IMR-90 (cell line): ENCODE results near the gene C15orf62.

Source experiments
- CEBPB ChIP-seq: IDR thresholded peaks from 2 replicates; pipeline ENCODE4 v1.6.1; 2012; ENCODE audit warnings: low read depth, low read length, improper control_type of control experiment
- CHD1 ChIP-seq: IDR thresholded peaks from 2 replicates; pipeline ENCODE4 v1.6.1; 2012; ENCODE audit warnings: low read depth, low read length, improper control_type of control experiment
- CTCF ChIP-seq: conservative IDR thresholded peaks from 2 replicates; pipeline ENCODE4 v1.5.1; 2012; ENCODE audit warnings: mild to moderate bottlenecking, low read depth, low read length, improper control_type of control experiment
- FOS ChIP-seq: fragments of 150-350 bp; IDR thresholded peaks from 2 replicates; pipeline ENCODE4 v1.6.1; 2016; ENCODE audit warnings: low read depth, low read length
- MAFK ChIP-seq: IDR thresholded peaks from 2 replicates; pipeline ENCODE4 v1.6.1; 2012; ENCODE audit warnings: low read depth, low read length, improper control_type of control experiment
- MAZ ChIP-seq: IDR thresholded peaks from 2 replicates; pipeline ENCODE4 v1.6.1; 2012; ENCODE audit warnings: low read depth, mild to moderate bottlenecking, low read length, improper control_type of control experiment, moderate library complexity, borderline replicate concordance
- POLR2A ChIP-seq: IDR thresholded peaks from 2 replicates; pipeline ENCODE4 v1.6.1; 2012; ENCODE audit warnings: mild to moderate bottlenecking, low read depth, low read length
- RAD21 ChIP-seq: IDR thresholded peaks from 2 replicates; pipeline ENCODE4 v1.6.1; 2012; ENCODE audit warnings: low read length, improper control_type of control experiment
- RCOR1 ChIP-seq: IDR thresholded peaks from 2 replicates; pipeline ENCODE4 v1.6.1; 2012; ENCODE audit warnings: mild to moderate bottlenecking, low read length, improper control_type of control experiment; ENCODE audit not compliant: insufficient replicate concordance
- RFX5 ChIP-seq: IDR thresholded peaks from 2 replicates; pipeline ENCODE4 v1.8.0; 2012; ENCODE audit warnings: low read depth, mild to moderate bottlenecking, low read length, moderate library complexity
- SMC3 ChIP-seq: fragments of 150-350 bp; IDR thresholded peaks from 2 replicates; pipeline ENCODE4 v1.6.1; 2016; ENCODE audit warnings: low read depth, mild to moderate bottlenecking, antibody characterized with exemption, low read length, moderate library complexity
- TF ChIP-seq, protein P1 (sequence below): fragments of 150-350 bp; IDR thresholded peaks from 2 replicates; pipeline ENCODE4 v1.6.1; 2017; ENCODE audit warnings: mild to moderate bottlenecking, antibody characterized with exemption, low read length, low read depth
- TF ChIP-seq, protein P2 (sequence below): fragments of 150-350 bp; IDR thresholded peaks from 2 replicates; pipeline ENCODE4 v1.6.1; 2016; ENCODE audit warnings: low read depth, mild to moderate bottlenecking, low read length, moderate library complexity, borderline replicate concordance

DNA sequence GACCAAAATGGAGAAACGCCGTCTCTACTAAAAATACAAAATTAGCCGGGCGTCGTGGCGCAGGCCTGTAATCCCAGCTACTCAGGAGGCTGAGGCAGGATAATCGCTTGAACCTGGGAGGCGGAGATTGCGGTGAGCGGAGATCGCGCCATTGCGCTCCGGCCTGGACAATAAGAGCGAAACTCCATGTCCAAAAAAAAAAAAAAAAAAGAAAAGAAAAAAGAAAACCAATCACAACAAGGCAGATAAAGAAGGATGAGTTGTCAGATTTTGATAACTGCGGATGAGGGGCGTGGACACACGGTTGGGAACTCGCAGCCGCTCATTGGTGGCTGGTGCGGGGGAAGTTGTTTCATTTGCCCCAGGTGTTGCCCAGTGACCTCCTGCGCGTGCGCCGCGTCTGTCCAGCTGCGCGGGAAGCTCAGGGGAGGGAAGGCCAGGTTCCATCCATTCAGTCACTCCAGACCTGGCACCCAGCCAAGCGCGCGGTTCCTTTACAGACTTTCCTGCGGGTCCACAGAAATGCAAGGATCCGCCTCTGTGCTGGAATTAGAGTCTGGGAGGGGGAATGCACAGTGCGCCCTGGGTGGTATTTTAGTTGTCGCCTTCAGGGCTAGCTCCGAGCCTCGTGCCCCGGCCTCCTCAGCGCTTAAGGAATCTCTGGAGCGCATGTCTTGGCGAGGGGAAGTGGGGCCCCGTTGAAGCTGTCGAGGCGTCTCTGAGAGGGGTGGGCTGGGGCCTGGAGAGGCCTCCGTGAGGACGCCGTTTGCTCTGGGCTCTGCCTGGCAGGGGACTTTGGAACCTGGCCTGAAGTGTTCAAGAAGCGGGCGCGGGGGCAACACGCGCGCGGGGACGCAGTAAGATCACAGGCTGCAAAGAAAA is 6.6 kb upstream of the C15orf62 start:
- no peak for TF ChIP-seq CTCF
- TF ChIP-seq RAD21 = no peak
- TF ChIP-seq CEBPB = no peak
- no peak for TF ChIP-seq CHD1
- TF ChIP-seq FOS = no peak
- TF ChIP-seq POLR2A = no peak
- no peak for TF ChIP-seq RFX5
- no peak for TF ChIP-seq RCOR1
- TF ChIP-seq, protein P1, sequence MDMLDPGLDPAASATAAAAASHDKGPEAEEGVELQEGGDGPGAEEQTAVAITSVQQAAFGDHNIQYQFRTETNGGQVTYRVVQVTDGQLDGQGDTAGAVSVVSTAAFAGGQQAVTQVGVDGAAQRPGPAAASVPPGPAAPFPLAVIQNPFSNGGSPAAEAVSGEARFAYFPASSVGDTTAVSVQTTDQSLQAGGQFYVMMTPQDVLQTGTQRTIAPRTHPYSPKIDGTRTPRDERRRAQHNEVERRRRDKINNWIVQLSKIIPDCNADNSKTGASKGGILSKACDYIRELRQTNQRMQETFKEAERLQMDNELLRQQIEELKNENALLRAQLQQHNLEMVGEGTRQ = no peak
- TF ChIP-seq SMC3 = no peak
- TF ChIP-seq, protein P2, sequence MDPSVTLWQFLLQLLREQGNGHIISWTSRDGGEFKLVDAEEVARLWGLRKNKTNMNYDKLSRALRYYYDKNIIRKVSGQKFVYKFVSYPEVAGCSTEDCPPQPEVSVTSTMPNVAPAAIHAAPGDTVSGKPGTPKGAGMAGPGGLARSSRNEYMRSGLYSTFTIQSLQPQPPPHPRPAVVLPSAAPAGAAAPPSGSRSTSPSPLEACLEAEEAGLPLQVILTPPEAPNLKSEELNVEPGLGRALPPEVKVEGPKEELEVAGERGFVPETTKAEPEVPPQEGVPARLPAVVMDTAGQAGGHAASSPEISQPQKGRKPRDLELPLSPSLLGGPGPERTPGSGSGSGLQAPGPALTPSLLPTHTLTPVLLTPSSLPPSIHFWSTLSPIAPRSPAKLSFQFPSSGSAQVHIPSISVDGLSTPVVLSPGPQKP = no peak
- TF ChIP-seq MAFK = no peak
- no peak for TF ChIP-seq MAZ
